ENCODE measurements around the gene FAR1.
"Not testable (repeated sequence)": the region's sequence is repeated elsewhere in the genome, so short reads cannot be mapped to it uniquely, and the experiment has no call there.

Gene FAR1

DNA sequence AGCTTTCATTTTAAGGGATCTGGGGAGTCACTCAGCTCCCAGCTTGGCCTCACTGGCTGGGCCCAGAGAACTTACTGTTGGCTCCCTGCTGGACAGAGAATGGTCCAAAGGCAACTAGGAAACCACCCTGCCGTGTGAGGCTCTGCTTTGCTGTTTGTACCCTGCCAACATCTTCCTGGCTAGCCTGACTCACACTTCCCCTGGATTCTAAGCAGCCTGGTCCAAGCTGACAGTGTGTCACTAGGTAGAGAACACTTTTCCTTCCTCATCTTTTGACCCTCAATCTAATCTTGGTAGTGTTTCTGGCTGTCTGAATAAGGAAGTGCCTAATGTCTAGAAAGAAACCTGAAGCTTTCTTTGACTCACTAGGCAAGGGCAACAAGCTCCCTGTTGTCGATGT is 76.7 kb downstream of the FAR1 start:
- Histone ChIP-seq H2AFZ (ENCODE audit: low read depth) (no peak overlapping the region), H3K27me3 (ENCODE audit: insufficient read depth, low read depth) (no peaks in the 10 kb centered on the region), H3K4me2 (no peak overlapping the region), H4K20me1 (ENCODE audit: insufficient read depth) (no peaks in the 10 kb centered on the region), H3K79me2 (ENCODE audit: insufficient read depth, low read depth) (no peaks in the 10 kb centered on the region), H3K4me3 (IDR thresholded peaks at IDR 0.05; ENCODE audit: insufficient read depth, low read depth, low read length) (no peak overlapping the region), H3K9ac (no peak overlapping the region), H3K27ac (no peak overlapping the region), H3K36me3 (ENCODE audit: insufficient read depth) (no peaks in the 10 kb centered on the region), H3K4me1 (ENCODE audit: low read depth, poor library complexity, severe bottlenecking) (no peaks in the 10 kb centered on the region)
- no peak for TF ChIP-seq CTCF (conservative IDR thresholded peaks at IDR 0.05; ENCODE audit: low read depth, low read length)

- not testable (repeated sequence) for H3K4me2 ChIP-seq; H2AFZ ChIP-seq (ENCODE audit: low read depth); H4K20me1 ChIP-seq (ENCODE audit: insufficient read depth); H3K27ac ChIP-seq; H3K4me3 ChIP-seq (IDR thresholded peaks at IDR 0.05; ENCODE audit: insufficient read depth, low read depth, low read length); H3K27me3 ChIP-seq (ENCODE audit: insufficient read depth, low read depth); H3K36me3 ChIP-seq (ENCODE audit: insufficient read depth); H3K4me1 ChIP-seq (ENCODE audit: low read depth, poor library complexity, severe bottlenecking); H3K79me2 ChIP-seq (ENCODE audit: insufficient read depth, low read depth); H3K9ac ChIP-seq
Observed at GRCh38 chr11:13753316-13753715, 84.8 kb downstream of the FAR1 start.

DNA sequence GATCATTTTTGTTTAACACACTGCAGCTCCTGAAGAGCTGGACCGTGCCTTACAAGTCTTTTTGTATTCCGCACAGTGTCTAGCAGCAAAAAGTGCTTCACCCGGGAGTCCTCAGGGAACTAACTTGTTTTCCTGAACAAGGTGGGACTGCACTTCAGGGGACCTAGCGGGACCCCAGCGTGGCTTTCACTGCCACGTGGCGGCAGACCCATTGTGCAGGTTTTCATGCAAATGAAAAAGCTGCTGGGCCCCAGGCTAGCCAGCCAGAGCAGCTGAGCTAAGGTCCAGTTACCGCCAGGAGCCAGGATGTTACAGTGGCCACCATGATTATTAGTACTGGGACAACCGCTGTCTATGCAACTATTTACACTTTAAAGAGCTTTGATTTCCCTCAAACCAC is 90.6 kb downstream of the FAR1 start:
- Histone ChIP-seq H3K36me3 (ENCODE audit: insufficient read depth) (no peaks in the 10 kb centered on the region), H3K79me2 (ENCODE audit: insufficient read depth, low read depth) (no peaks in the 10 kb centered on the region), H2AFZ (ENCODE audit: low read depth) (no peak overlapping the region)

DNA sequence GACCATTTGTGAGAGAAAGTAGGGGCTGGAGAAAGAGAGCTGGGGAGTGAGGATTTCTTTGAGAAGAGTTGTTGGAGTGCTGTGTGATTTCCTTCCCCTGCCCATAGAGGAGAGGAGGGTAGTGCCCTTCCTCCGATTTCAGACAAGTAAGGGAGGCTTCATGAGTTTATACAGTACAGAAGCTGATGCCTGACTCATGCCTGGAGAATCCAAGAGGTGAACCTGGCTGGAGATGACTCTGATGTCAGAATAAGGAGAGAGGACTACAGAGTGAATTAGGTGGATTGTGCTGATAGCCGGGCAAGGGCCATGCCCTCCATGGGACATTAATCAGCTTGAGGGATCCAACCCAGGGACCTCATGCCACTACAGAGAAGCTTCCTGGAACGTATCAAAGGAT is 91.6 kb downstream of the FAR1 start:
- no peak for TF ChIP-seq CTCF (conservative IDR thresholded peaks at IDR 0.05; ENCODE audit: low read depth, low read length)
- H3K27me3 ChIP-seq (ENCODE audit: insufficient read depth, low read depth) = no peaks in the 10 kb centered on the region
- no peak overlapping the region for H3K27ac ChIP-seq
- H3K36me3 ChIP-seq (ENCODE audit: insufficient read depth) = no peaks in the 10 kb centered on the region
- no peaks in the 10 kb centered on the region for H3K4me1 ChIP-seq (ENCODE audit: low read depth, poor library complexity, severe bottlenecking)
- H3K79me2 ChIP-seq (ENCODE audit: insufficient read depth, low read depth) = no peaks in the 10 kb centered on the region
- no peak overlapping the region for H3K9ac ChIP-seq
- no peak overlapping the region for H3K4me3 ChIP-seq (IDR thresholded peaks at IDR 0.05; ENCODE audit: insufficient read depth, low read depth, low read length)
- H3K4me2 ChIP-seq = no peak overlapping the region
- no peak overlapping the region for H2AFZ ChIP-seq (ENCODE audit: low read depth)
- H4K20me1 ChIP-seq (ENCODE audit: insufficient read depth) = no peaks in the 10 kb centered on the region

More for the DNA sequence above, 90.6 kb downstream of the FAR1 start:
- Histone ChIP-seq H3K9ac (no peak overlapping the region), H3K4me1 (ENCODE audit: low read depth, poor library complexity, severe bottlenecking) (no peaks in the 10 kb centered on the region), H3K27ac (no peak overlapping the region), H3K4me2 (no peak overlapping the region), H4K20me1 (ENCODE audit: insufficient read depth) (no peaks in the 10 kb centered on the region), H3K27me3 (ENCODE audit: insufficient read depth, low read depth) (no peaks in the 10 kb centered on the region), H3K4me3 (IDR thresholded peaks at IDR 0.05; ENCODE audit: insufficient read depth, low read depth, low read length) (no peak overlapping the region)
- no peak for TF ChIP-seq CTCF (conservative IDR thresholded peaks at IDR 0.05; ENCODE audit: low read depth, low read length)

GRCh38 chr11:13761250-13761649 is 92.8 kb downstream of the FAR1 start:
- H3K36me3 ChIP-seq (ENCODE audit: insufficient read depth) = no peaks in the 10 kb centered on the region
- H2AFZ ChIP-seq (ENCODE audit: low read depth) = no peak overlapping the region
- no peaks in the 10 kb centered on the region for H3K4me1 ChIP-seq (ENCODE audit: low read depth, poor library complexity, severe bottlenecking)
- H3K9ac ChIP-seq = no peak overlapping the region
- H3K27me3 ChIP-seq (ENCODE audit: insufficient read depth, low read depth) = no peaks in the 10 kb centered on the region
- no peaks in the 10 kb centered on the region for H3K79me2 ChIP-seq (ENCODE audit: insufficient read depth, low read depth)
- no peak overlapping the region for H3K27ac ChIP-seq
- no peak overlapping the region for H3K4me3 ChIP-seq (IDR thresholded peaks at IDR 0.05; ENCODE audit: insufficient read depth, low read depth, low read length)
- no peak for TF ChIP-seq CTCF (conservative IDR thresholded peaks at IDR 0.05; ENCODE audit: low read depth, low read length)
- no peak overlapping the region for H3K4me2 ChIP-seq
- no peaks in the 10 kb centered on the region for H4K20me1 ChIP-seq (ENCODE audit: insufficient read depth)
